ENCODE measurements around the gene IRAK1.
"Not testable (repeated sequence)": the region's sequence is repeated elsewhere in the genome, so short reads cannot be mapped to it uniquely, and the experiment has no call there.

The IRAK1 gene

DNA sequence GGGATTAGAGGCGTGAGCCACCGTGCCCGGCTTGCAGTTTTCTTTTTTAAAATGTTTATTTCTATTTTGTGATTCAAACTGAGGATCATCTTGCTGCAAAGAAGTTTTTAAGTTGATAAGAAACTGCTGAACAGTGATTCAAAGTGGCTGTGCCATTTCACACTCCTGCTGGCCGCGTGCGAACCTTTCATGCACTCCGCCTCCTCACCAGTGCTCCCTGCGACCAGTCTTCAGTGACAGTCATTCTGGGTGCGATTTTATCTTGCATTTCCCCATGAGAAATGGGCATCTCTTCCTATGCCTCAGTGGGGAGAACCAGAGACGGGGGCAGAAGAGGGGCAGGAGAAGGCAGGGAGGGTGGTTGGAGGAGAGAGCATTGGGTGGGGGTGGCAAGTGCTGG is 25.7 kb downstream of the IRAK1 start:
- no peak for DNase-seq

DNA sequence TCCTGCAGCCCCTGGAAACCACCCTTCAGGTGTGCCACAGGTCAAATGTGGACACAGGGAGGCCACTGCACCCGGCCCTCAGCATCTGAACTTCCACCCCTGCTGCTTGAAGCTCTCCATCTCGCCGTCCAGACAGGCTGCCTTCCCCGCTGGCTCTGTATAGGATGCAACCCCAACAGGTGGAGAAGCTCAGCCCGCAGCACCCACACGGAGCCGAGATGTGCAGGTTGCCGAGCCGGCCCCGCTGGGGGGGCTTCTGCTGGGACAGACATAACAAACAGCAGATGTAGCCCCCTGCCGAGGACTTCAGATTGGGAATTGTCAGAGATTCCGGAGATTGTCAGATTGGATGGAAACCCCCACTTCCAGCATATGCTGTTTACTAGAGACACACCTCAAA is 26.6 kb downstream of the IRAK1 start:
- DNase-seq: no peak

DNA sequence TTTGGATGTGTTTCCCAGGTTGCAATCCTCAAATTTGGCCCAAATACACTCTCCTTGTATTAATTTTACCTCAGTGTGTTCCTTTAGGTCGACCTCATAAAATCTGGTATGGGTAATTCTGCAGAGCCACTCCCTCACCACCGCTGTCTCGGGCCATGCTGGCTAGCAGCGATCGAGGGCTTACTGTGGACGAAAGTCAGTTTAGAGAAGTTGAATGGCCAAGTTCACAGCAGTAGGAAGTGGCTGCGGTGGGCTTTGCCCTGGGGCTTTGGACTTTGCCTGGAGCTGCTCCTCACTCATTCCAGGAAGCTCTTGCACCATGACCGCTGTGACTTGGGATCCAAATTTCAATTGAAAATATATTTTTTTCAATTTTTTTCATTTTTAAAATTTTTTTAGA is 27.5 kb downstream of the IRAK1 start:
- DNase-seq: no peak

DNA sequence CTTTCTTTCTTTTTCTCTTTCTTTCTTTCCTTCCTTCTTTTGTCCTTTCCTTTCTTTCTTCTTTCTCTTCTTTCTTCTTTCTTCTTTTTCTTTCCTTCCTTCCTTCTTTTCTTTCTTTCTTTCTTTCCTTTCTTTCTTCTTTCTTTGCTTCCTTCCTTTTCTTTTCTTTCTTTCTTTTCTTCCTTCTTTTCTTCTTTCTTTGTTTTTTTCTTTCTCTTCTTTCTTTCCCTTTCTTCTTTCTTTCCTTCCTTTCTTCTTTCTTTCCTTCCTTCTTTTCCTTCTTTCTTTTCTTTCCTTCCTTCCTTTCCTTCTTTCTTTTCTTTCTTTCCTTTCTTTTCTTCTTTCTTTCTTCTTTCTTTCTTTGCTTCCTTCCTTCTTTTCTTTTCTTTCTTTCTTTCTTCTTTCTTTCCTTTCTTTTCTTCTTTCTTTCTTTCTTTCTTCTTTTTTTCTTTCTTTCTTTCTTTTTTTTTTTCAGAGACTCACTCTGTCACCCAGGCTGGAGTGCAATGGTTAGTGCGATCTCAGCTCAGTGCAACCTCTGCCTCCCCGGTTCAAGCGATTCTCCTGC is 28.6 kb downstream of the IRAK1 start:
- DNase-seq: no peak

DNA sequence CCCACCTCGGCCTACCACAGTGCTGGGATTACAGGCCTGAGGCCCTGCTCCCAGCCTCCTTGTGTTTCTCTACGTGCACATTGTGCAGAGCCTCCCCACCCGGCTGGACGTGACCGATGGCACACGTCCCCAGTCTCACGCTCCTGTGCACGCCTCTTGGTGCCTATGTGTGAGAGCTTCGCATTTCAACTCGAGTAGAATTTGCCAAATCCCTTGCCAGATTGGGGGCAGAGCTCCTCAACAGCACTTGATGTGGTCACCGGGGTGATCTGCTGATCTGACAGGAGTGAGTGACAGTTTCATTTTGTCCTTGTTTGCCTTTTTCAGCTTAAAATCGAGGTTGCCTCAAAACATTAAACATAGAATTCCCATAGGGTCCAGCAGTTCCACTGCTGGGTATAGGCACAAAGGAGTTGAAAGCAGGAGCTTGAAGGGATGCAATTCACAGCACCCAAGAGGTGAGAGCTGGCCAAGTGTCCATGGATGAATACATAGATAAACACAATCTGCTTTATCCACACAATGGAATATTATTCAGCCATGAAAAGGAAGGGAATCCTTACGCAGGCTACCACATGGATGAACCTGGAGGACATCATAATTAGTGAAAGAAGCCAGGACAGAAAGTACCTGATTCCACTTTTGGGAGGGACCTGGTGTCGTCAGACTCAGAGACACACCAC is 29.6 kb downstream of the IRAK1 start:
- no peak for DNase-seq

DNA sequence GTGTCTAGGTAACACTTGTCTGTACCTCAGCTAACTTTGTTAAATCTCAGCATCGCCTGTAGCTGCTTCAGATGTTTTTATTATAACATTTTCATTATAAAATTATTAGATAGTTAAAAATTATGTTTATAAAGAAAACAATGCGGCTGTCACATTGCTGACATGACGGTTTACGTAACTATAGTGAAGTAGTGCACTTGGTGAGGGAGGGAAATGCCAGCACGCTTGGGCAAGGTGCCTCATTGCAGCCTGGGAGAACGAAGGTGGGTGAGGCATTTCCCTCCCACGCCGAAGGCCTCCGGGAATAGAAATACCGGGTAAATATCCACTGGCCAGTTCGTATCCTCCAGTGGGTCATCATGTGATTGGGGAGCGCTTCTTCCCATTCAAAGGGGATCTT is 31.2 kb downstream of the IRAK1 start:
- no peak for DNase-seq

DNA sequence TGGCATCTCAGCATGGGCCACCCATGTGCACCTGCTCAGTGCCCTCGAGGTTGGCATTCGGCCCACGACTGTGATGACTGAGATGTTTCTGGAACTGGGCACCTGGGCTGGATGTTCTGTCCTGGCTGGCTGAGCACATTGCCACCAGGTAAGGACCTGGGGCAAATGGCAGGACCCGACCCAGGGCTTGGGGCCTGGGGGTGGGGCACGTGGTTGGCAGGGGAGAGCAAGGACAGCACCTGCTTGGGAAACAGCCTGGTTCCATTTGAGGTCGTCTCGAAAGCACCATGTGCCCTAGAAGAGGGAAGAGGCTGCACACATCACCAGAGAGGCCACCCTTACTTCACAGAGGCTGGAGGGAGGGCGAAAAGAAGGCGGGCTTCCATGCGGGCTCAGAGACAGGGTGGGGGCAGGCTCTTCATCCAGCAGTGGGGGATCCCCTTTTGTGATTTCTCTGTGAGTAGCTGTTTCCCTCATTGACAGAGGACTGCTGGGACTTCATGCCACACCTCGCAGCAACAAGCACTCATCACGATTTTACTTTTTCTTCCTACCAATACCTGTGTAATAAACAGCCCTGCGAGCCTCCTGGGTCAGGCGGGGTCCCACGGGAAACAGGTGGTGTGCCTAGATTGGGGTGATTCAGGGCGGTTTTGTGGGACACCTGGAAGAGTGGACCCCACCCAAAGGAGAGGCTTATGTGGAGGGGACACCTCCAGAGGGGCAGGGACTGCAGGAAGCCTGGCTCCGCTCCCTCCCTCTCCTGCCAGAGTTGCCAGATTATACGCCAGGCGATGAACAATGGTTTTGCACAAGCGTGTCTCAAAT is 35.1 kb downstream of the IRAK1 start:
- no peak for DNase-seq

DNA sequence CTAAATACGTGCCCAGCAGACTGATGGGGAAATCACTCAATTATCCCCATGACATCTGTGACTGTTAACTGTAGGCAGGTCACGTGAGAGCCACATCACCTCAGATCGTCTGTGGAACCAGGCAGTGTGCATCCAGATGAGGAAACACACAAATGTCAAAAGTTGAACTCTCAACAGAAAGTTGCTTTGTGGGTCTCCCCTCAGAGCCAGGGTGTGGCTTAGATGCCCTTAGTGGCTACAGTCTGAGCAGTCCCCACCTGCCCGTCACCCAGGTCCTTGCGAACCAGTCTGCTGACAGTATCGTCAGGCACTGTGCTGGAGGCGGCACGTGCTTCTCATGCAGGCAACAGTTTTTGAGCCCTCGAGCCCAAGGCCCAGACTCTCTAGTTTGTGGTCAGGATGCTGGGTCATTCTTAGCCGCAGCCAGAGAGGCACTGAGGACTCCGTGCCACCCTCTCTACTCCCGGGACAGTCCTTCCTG is 36.3 kb downstream of the IRAK1 start:
- no peak for DNase-seq

DNA sequence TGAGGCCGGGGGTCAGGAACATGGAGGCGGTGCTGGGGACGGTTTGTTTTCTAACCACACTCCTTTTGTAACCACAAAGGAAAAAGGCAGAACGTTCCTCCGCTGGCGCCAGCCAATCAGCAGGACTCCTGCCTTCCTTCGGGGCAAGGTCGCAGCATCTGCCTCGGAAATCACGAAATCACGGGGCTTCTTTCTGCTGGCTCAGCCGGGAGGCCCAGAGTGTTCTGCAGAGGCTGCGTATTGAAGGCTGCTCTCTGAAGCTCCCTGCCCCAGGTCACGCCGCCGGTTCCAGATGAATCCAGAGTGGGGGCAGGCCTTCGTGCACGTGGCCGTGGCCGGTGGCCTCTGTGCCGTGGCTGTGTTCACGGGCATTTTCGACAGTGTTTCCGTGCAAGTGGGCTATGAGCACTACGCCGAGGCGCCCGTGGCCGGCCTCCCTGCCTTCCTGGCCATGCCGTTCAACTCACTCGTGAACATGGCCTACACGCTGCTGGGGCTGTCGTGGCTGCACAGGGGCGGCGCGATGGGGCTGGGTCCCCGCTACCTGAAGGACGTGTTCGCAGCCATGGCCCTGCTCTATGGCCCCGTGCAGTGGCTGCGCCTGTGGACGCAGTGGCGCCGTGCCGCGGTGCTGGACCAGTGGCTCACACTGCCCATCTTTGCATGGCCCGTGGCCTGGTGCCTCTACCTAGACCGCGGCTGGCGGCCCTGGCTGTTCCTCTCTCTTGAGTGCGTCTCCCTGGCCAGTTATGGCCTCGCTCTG is 37.8 kb downstream of the IRAK1 start:
- DNase-seq: peak; percentile 46

DNA sequence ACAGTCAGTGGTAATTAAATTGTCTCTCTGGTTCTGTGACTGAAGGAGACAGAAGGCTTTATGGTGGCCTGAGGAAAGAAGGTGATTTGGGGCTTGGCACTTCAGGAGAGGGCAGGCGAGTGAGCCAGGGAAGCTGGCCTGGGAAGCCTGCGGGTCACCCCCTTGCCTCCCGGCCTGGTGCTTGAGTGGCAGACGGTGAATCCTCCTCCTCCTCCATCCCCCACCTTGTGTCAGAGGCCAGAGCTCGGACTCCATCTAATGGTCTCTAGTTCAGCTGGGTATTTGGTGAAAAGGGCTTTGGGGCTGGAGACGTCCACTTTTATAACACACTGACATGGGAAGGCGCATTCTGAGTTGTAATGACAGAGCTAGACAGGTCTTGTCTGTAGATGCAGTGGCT is 38.5 kb downstream of the IRAK1 start:
- no peak for DNase-seq

DNA sequence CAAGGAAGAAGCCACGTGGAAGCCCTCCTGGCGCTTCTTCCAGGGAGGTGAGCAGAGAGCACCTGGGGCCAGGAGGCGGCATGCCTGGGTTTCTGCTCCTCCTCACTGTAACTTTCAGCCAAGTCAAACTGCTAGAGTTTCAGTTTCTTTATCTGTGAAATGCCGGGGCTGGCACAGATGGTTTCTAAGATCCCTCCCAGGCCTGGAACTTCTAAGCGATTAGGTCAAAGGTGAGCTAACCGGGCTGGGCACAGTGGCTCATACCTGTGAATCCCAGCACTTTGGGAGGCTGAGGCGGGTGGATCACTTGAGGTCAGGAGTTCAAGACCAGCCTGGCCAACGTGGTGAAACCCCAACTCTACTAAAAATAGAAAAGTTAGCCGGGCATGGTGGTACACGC is 39.3 kb downstream of the IRAK1 start:
- DNase-seq: not testable (repeated sequence)

DNA sequence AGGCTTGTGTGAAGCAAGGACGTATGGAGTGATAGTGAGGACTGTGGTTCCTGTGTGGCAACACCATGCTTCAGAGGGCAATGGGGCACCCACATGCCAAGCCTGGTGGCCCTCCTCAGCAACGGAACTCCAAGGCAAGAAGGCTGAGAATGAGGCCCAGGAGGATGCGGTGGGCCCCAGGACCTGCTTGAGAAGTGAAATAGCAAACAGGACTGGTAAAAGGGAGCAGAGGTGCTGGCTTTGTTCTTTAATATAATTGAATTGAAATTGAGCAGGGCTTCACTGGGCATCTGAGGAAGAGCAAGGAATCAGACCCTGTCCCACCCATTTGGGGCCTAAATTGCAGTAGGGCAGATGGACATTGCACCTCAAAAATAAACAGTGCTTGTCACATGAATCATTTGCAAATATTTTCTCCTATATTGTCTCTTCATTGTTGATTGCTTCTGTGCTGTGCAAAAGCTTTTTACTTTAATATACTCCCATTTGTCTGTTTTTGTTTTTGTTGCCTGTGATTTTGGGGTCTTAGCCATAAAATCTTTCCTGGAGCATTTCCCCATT is 44.9 kb downstream of the IRAK1 start:
- DNase-seq: no peak

DNA sequence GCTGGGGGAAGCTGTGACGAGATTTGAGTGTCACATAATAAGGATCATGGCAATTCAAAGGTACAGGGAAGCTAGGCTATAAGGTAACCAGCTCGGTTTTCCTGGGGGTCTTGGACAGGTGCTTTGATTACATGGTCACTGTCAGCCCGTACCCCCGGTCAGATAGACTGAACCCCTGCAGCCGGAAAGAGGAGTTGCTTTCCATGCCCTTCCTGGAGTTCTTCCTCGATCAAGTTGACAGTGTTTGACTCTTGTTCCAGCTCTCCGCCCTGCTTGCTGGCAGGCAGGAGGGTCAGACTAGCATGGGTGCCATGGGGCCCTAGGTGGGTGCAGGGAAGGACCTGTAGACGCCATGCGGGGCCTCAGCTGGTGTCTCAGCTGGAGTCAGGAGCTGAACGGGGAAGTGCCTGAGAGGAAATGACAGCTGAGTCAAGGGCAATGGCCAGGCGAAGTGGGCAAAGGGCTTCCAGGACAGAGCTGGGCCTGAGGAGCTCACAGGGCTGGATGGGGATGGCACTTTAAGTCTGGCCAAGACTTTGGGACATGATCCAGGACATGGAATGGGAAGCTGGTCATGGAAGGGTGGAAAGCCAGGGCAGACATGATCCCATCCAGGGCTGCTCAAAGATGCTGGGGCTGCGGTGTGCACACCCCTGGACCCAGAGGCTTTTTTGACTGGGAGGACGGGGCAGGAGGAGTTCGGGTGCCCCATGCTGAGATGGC is 45.5 kb downstream of the IRAK1 start:
- no peak for DNase-seq

DNA sequence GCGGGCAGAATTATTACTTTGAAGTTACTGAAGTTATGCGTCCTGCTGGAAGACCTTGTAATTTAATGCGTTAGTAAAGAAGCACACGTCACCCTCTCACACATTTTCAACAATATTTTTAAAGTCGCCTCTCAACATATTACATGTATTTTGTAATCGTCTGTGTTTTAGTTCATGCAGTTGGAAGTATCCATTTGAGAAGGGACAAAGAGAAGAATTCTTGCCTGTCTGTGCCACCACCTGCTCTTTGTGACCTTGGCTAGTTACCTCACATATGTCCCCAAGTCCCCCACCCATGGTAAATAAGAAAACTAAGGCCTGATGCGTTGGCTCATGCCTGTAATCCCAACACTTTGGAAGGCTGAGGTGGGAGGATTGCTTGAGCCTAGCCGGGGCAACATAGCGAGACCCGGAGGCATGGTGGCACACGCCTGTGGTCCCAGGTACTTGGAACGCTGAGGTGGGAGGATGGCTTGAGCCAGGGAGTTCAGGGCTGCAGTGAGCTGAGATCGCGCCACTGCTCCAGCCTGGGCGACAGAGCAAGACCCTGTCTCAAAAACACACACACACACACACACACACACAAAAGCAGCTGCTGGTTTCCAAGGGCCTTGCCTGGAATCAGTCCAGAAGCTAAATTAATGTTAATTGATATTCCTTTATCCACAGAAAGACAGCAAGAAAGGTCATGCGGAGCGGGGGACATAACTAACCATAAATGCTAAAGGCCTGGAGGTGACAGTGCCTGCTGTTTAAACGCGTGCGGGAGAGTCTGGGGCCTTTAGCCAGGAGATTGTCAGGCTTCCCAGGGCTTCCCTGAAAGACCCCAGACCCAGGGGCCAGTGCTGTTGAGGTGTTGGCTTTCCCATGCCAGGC is 46.3 kb downstream of the IRAK1 start:
- DNase-seq: no peak

DNA sequence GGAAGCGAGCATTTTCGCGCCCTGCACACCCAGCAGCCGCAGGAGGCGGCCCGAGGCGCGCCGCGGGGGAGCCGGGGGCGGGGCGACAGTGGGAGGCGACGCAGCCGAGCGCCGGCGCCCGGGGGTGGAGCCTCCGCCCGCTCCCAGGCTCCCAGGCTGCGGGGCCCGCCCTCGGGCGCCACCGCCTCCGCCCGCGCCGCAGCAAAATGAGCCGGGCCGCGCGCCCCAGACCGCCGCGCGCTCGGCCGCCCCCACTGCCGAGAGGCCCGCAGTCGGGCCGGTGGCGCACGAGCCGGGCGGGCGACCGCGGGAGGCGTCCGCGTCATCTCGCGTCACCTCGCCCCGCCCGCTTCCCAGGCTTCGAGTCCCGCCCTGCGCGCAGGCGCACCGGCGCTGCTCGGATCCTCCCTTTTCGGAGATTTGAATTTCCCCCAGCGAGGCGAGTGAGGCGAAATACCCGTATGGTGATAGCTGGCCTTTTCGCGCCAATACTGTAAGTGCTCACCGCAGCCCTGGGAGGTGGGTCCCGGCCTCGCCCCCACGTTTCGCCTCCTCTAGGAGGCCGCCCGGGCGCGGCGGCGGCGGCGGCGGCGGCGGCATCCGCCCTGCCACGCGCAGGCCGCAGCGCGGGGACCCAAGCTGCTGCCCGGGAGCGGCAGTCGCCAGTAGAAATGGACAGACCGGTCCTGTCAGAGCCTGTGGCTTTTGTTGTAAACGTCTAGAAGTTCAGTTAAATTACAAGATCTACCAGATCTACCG is 47.2 kb downstream of the IRAK1 start, which contains the start of gene TMEM187:
TMEM187 (plus strand) TSS at position 387 of the 759 bp plus-strand sequence. CDS start 9,309 bp downstream, outside the sequence.
- peak; percentile 78 for DNase-seq

DNA sequence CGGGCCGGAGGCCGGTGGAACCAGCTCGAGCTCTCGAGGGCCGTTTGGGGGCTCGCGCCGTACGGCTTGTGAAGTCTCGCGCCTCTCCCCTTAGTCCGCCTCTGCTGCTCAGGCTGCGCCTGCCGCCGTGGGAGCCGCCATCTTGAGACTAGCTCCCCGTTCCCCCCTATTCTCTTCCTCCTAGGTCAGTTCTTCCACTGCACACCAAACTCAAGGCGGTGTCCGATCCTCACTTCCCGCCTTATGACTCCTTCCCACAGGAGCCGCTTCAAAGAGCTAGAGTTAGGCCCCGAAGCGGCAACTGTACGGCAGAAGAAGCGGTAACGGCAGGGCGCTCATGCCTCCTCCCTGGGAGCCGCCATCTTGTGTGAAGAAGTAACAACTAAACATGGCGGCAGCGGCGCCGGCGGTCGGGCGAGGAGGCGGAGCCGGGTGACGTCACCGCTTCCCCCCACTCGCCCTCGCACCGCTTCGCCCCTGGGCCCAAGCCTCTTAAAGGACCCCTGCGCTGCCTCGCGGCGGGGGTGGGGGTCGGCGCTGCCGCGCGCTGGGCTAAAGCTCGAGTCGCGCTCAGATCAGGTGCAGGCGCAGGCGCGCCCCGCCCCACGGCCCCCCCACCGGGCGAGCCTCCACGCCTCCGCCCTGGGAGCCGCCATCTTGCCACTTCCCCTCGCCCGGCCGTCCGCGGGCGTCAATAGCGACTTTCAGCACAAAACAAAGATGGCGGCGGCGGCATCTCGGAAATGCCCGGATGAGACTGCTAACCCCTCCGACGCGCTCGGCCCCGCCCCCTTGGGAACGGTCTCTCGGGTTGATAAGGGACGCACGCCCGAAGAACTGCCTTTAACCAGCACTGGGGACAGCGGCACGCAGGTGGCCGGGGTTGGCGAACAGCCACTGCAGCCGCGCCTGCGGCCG is 48.0 kb downstream of the IRAK1 start, which contains the start of gene HCFC1:
HCFC1 (minus strand) TSS at position 369 of the 918 bp plus-strand sequence. CDS start 978 bp downstream, outside the sequence.
- peak; percentile 85 for DNase-seq

DNA sequence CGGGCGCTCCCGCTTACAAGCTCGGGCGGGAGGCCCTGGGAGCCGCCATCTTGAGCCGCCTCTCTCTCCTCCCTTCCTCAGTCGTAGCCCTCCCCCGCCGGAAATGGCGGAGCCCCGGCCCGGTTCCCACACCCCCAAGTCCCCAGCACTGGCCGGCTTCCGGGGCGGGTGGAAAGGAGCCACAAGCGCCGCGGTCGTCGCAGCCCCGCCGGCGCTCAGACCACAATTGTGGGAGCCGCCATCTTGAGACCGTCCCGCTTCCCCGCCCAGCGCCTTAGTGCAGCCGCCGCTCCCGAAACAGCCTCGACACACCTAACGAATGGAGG is 48.6 kb downstream of the IRAK1 start:
- DNase-seq: peak; percentile 81

DNA sequence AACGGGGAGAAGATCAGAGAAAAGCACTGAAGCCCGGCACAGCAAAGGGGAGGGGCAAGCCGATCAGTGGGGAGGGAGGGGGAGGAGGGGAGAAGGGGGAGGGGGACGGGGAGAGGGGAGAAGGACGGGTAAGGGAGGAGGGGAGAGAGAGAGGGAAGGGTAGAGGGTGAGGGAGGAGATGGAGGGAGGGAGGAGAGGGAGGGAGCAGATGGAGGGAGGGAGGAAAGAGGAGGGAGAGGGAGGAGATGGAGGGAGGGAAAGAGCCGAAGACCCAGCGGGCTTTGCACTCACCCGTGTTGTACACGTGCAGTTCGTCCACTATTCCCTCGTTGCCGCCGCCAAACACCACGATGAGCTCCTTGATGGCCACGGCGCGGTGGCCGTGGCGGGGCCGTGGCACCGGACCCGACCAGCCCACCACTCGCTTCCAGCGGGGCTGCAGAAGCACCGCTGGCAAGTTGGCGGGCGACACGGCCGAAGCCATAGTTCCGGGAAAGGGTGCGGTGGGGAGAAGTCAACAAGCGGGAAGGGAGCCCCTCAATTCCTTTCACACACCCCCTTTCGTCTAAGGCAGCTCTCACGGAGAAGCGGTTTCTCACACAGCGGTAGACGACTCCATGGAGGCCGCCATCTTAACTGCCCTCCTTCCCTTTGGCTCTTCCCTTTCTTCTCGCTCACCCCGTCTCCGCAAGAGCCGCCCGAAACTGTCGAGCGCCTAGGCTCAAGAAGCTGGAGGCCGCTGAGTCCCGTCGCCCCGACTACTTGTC is 49.2 kb downstream of the IRAK1 start:
- no peak for DNase-seq

Measured in activated CD4-positive, alpha-beta T cell treated with anti-CD3 and anti-CD28 coated beads for 1 hour (primary cell).